ENCODE measurements around the gene B4GAT1. TPM values are rescaled to one million over a fixed set of nuclear protein-coding genes. Genes with fewer than 3 reads are reported as not detected.
"Not testable (repeated sequence)": the region's sequence is repeated elsewhere in the genome, so short reads cannot be mapped to it uniquely, and the experiment has no call there.

Gene B4GAT1
- polyA plus RNA-seq, 3 donors from 2014 or later: 7.0 to 11.1 (median 7.4) TPM

- DNase-seq: peak; percentile 87 to 89 (median 88)
- H3K27ac Mint-ChIP-seq: peak overlapping the region; percentile 67 to 96 (median 83)
- no peaks in the 10 kb centered on the region for H3K36me3 Mint-ChIP-seq
- peaks cover 0 to 24% (median 6%) of the 10 kb centered on the region in 3 donors for H3K27me3 Mint-ChIP-seq (ENCODE audit: low read depth in 3 of 3)
- H3K4me3 Mint-ChIP-seq: peak overlapping the region; percentile 23 to 71 (median 58)
- H3K9me3 Mint-ChIP-seq: no peaks in the 10 kb centered on the region
- peaks cover 22 to 39% of the 10 kb centered on the region in 2 donors for H3K4me1 Mint-ChIP-seq
These were observed 19.5 kb downstream of the B4GAT1 start for GRCh38 chr11:66328031-66328301.

GRCh38 chr11:66327171-66328030, 20.0 kb downstream of the B4GAT1 start:
- no peaks in the 10 kb centered on the region for H3K36me3 Mint-ChIP-seq
- peaks cover 22 to 39% of the 10 kb centered on the region in 2 donors for H3K4me1 Mint-ChIP-seq
- H3K27ac Mint-ChIP-seq: peak overlapping the region; percentile 67 to 96 (median 83)
- peak overlapping the region; percentile 18 to 62 (median 58) for H3K4me3 Mint-ChIP-seq
- DNase-seq: no peak
- peaks cover 0 to 21% (median 6%) of the 10 kb centered on the region in 3 donors for H3K27me3 Mint-ChIP-seq (ENCODE audit: low read depth in 3 of 3)
- H3K9me3 Mint-ChIP-seq: no peaks in the 10 kb centered on the region

- H3K4me1 Mint-ChIP-seq: peaks cover 22 to 39% of the 10 kb centered on the region in 2 donors
- peak overlapping the region in 3 of 6 donors; percentile 5 to 69 (median 34) for H3K27ac Mint-ChIP-seq
- H3K9me3 Mint-ChIP-seq: no peaks in the 10 kb centered on the region
- DNase-seq: no peak
- H3K27me3 Mint-ChIP-seq (ENCODE audit: low read depth in 3 of 3): peaks cover 0 to 18% (median 6%) of the 10 kb centered on the region in 3 donors
- no peaks in the 10 kb centered on the region for H3K36me3 Mint-ChIP-seq
- no peak overlapping the region for H3K4me3 Mint-ChIP-seq
These were observed 20.9 kb downstream of the B4GAT1 start for GRCh38 chr11:66326261-66327111.

DNA sequence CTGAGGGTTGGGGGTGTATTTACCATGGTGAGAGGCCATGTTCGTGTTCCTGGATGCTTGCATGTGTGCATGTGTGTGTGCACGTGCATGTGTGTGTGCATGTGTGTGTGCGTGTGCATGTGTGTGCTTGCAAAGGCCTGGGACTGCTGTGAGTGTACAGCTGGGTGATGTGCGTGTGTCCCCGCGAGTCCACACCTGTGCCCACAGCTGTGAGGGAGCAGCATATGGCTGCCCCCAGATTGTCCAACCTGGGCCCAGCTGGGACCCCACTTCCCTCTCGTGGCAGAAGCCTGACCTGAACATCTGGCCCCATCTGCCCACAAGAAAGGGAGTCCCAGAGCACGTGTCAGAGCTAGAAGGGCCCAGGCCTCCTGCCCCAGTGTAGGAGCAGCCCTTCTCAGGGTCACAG, 22.2 kb downstream of the B4GAT1 start:
- Mint-ChIP-seq H3K4me1 (peaks cover 22 to 36% of the 10 kb centered on the region in 2 donors), H3K4me3 (no peak overlapping the region), H3K27ac (peak overlapping the region in 2 of 6 donors; percentile 62 to 69), H3K9me3 (peaks cover 0 to 2% (median under 1%) of the 10 kb centered on the region in 6 donors), H3K36me3 (no peaks in the 10 kb centered on the region), H3K27me3 (ENCODE audit: low read depth in 3 of 3) (peaks cover 0 to 18% (median 6%) of the 10 kb centered on the region in 3 donors)
- no peak for DNase-seq

DNA sequence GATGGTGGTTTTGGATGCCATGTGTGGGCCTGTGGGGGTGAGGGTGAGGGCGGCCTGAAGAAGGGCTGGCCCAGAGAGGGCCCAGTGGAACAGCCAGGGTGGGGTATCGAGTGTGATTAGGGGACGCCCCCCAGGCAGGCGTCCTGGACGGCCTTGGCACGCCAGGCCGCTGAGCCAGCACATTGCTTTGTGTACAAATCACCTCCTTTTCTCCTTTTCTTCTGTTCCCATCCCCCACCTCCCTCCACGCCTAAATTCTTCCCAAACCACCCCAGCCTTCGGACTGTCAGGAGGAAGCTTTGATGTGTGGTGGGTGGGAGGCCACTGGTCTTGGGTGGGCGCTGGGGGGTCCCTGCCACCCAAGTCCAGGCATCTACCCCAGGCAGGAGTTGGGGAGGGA, 22.8 kb downstream of the B4GAT1 start:
- Mint-ChIP-seq H3K27ac (peak overlapping the region in 3 of 6 donors; percentile 12 to 21 (median 19)), H3K4me1 (peaks cover 22 to 34% of the 10 kb centered on the region in 2 donors), H3K9me3 (peaks cover 0 to 5% (median 2%) of the 10 kb centered on the region in 6 donors), H3K27me3 (ENCODE audit: low read depth in 3 of 3) (peaks cover 0 to 17% (median 6%) of the 10 kb centered on the region in 3 donors), H3K4me3 (no peak overlapping the region), H3K36me3 (no peaks in the 10 kb centered on the region)
- DNase-seq: no peak

DNA sequence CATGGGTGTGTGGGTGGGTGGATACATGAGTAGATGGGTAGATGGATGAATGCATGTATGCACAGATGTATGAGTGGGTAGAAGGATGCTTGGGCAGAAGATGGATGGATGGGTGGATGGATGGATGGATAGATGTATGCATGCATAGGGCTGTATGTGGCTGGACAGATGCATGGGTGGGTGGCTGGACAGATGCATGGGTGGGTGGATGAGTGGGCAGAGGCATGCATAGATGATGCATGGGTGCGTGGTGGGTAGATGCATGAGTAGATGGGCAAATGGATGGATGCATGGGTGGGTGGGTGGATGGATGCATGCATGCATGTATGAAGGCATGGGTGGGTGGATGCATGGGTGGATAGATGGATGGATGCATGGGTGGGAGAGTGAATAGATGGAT, 23.7 kb downstream of the B4GAT1 start:
- peaks cover 17 to 29% of the 10 kb centered on the region in 2 donors for H3K4me1 Mint-ChIP-seq
- no peak for DNase-seq
- no peak overlapping the region for H3K4me3 Mint-ChIP-seq
- H3K9me3 Mint-ChIP-seq: peaks cover 0 to 5% (median 2%) of the 10 kb centered on the region in 6 donors
- no peak overlapping the region for H3K27ac Mint-ChIP-seq
- H3K36me3 Mint-ChIP-seq: no peaks in the 10 kb centered on the region
- peaks cover 1 to 18% (median 12%) of the 10 kb centered on the region in 3 donors for H3K27me3 Mint-ChIP-seq (ENCODE audit: low read depth in 3 of 3)

DNA sequence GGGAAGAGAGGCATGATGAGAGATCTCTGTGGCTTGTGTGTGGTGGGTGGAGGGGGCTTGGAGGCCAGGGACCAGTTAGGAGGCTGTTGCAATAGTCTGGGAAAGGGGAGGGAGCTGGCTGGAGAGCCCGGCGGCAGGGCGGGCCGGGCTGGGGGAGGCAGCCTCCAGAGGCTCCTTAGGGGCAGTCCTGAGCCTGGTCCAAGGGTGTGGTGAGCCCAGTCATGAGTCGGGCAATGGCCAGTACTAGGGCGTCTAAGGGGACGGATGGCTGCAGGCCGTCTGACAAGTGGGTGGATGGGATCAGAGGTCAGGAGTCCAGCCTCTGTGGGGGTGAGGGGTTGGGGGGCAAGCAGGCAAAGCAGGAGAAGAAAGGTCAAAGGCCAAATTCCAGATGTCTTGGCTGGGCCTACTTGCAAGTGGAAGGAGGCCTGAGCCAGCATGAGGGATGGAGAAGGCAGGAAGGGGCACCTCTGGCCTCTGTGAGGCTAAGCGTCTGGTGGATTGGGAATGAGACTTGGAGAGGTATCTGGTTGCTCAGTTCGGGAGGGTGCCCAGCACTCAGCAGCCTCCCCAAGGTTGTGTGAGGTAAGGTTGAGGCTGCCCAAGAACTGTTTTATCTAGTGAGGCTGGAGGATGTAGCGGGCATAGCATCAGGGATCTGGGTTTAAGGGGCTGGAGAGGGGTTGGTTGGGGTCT, 24.5 kb downstream of the B4GAT1 start:
- no peak for DNase-seq
- H3K27me3 Mint-ChIP-seq (ENCODE audit: low read depth in 3 of 3): peaks cover 5 to 10% (median 10%) of the 10 kb centered on the region in 3 donors
- H3K4me3 Mint-ChIP-seq: no peak overlapping the region
- peaks cover 0 to 5% (median 2%) of the 10 kb centered on the region in 6 donors for H3K9me3 Mint-ChIP-seq
- peak overlapping the region in 1 of 6 donors; percentile 30 for H3K27ac Mint-ChIP-seq
- no peaks in the 10 kb centered on the region for H3K36me3 Mint-ChIP-seq
- peaks cover 9 to 29% of the 10 kb centered on the region in 2 donors for H3K4me1 Mint-ChIP-seq

DNA sequence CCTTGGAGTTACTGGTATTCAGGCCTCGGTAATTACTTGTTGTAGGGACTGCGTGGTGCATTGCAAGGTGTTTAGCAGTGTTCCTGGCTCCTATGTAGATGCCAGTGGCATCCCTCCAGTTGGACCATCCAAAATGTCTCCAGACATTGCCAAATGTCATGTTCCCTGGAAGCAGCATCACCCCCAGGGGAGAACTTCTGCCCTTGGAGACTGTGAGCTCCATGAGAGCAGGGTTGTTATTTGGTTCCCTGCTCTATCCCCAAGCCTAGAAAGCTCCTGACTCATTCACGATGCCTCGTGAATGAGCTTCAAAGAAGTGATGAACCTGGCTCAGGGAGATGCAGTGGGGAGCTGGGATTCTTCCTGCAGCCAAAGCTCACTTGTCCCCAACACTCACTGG, 25.8 kb downstream of the B4GAT1 start:
- Mint-ChIP-seq H3K27ac (peak overlapping the region in 1 of 6 donors; percentile 30), H3K36me3 (no peaks in the 10 kb centered on the region), H3K9me3 (peaks cover 0 to 5% (median 2%) of the 10 kb centered on the region in 6 donors), H3K4me3 (no peak overlapping the region), H3K4me1 (peaks cover 5 to 27% of the 10 kb centered on the region in 2 donors), H3K27me3 (ENCODE audit: low read depth in 3 of 3) (peaks cover 8 to 9% (median 9%) of the 10 kb centered on the region in 3 donors)
- DNase-seq: no peak

- H3K36me3 Mint-ChIP-seq, H3K9me3 Mint-ChIP-seq, H3K27ac Mint-ChIP-seq, DNase-seq, H3K4me3 Mint-ChIP-seq: not testable (repeated sequence)
- Mint-ChIP-seq H3K27me3 (ENCODE audit: low read depth in 3 of 3) (peaks cover 8 to 12% (median 11%) of the 10 kb centered on the region in 3 donors), H3K4me1 (peaks cover 5 to 21% of the 10 kb centered on the region in 2 donors)
These were observed 26.7 kb downstream of the B4GAT1 start for GRCh38 chr11:66320748-66321147.

DNA sequence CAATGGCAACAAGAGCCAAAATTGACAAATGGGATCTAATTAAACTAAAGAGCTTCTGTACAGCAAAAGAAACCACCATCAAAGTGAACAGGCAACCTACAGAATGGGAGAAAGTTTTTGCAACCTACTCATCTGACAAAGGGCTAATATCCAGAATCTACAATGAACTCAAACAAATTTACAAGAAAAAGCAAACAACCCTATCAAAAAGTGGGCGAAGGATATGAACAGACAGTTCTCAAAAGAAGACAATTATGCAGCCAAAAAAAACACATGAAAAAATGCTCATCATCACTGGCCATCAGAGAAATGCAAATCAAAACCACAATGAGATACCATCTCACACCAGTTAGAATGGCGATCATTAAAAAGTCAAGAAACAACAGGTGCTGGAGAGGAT, 27.1 kb downstream of the B4GAT1 start:
- peak overlapping the region in 3 of 6 donors; percentile 32 to 53 (median 42) for H3K27ac Mint-ChIP-seq
- peak overlapping the region in 1 of 5 donors; percentile 2 for H3K4me3 Mint-ChIP-seq
- DNase-seq, H3K36me3 Mint-ChIP-seq, H3K9me3 Mint-ChIP-seq: not testable (repeated sequence)
- peaks cover 10 to 14% (median 12%) of the 10 kb centered on the region in 3 donors for H3K27me3 Mint-ChIP-seq (ENCODE audit: low read depth in 3 of 3)
- H3K4me1 Mint-ChIP-seq: peaks cover 5 to 22% of the 10 kb centered on the region in 2 donors

GRCh38 chr11:66318600-66318970, 28.8 kb downstream of the B4GAT1 start:
- H3K27me3 Mint-ChIP-seq (ENCODE audit: low read depth in 3 of 3): peaks cover 7 to 20% (median 12%) of the 10 kb centered on the region in 3 donors
- DNase-seq: no peak
- H3K4me1 Mint-ChIP-seq: peaks cover 5 to 27% of the 10 kb centered on the region in 2 donors
- no peaks in the 10 kb centered on the region for H3K36me3 Mint-ChIP-seq
- peaks cover 0 to 5% (median 2%) of the 10 kb centered on the region in 6 donors for H3K9me3 Mint-ChIP-seq
- peak overlapping the region in 1 of 5 donors; percentile 46 for H3K4me3 Mint-ChIP-seq
- H3K27ac Mint-ChIP-seq: peak overlapping the region in 5 of 6 donors; percentile 7 to 84 (median 56)

DNA sequence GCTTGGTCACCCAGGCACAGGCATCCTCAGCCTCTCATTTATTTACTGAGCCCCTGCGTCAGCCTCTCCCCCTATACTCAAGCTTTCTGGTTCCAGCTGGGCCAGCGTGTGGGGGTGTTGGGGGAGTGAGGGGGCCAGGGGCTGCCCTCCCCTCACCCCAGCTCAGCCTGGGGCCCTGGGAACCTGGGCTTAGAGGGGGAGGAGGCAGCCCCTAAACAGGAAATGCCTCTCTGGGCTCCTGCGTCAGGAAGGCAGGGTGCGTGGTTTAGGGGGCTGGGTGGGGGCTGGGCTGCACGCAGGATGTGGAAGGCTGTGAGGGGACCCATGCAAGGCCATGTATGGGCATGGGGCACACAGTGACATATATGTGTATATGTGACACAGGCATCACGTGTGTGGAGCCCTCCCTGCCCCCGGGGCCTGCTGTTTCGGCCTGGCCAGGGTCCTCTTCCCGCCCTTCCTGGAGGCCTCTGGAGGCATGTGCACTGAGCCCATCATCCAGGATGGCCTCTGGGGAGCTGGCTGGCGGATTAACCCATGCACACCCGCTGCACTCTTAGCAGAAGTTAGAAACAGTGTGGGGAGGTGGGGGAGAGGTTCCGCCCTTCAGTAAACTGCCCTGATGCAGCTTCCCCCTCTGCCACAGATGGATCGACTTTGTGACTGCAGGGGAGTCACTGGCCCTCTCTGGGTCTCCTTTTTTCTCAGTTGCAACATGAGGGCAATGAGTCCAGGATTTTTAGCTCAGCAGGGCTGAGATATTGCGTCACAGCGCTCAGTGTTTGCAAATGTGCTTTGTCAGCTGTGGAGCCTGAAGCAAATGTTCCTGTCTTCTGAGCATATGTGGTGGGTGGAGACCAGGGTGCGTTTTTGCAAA, 29.5 kb downstream of the B4GAT1 start:
- Mint-ChIP-seq H3K27me3 (ENCODE audit: low read depth in 3 of 3) (peaks cover 7 to 20% (median 12%) of the 10 kb centered on the region in 3 donors), H3K27ac (peak overlapping the region in 5 of 6 donors; percentile 56 to 91 (median 62)), H3K36me3 (no peaks in the 10 kb centered on the region), H3K9me3 (peaks cover 0 to 5% (median 2%) of the 10 kb centered on the region in 6 donors), H3K4me1 (peaks cover 5 to 27% of the 10 kb centered on the region in 2 donors), H3K4me3 (peak overlapping the region in 2 of 5 donors; percentile 29 to 58)
- DNase-seq: peak; percentile 57 to 65 (median 60)
